Measurements from ENCODE around the gene NMD3. TPM values are rescaled to one million over a fixed set of nuclear protein-coding genes. Genes with fewer than 3 reads are reported as not detected.

NMD3 gene
- total and polyA plus RNA-seq, 2 of the 13 experiments (the other 11 are each of a cell fraction or from before 2014, with no cell fraction given), result 44.2 to 55.2 TPM

DNA sequence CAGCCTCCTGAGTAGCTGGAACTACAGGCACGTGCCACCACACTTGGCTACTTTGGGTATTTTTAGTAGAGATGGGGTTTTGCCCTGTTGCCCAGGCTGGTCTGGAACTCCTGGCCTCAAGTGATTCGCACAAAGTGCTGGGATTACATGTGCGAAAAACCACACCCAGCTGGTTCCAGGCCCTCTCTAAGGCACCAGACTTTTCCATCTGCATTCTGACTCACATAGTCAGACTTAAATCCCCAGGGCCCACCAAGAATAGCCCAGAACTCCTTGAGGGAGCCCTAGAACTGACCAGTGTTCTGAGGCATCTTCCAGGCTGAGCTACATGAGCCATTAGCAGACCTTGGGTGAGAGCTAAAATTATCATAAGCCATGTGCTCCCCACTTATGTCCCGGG, 68.1 kb downstream of the NMD3 start:
- Histone ChIP-seq H3K9ac (ENCODE audit: insufficient read depth, low read depth, low read length) (no peak overlapping the region), H4K20me1 (ENCODE audit: insufficient read depth, low read length) (no peaks in the 10 kb centered on the region), H3K79me2 (ENCODE audit: insufficient read depth, low read length) (no peaks in the 10 kb centered on the region), H3K27me3 (ENCODE audit: control insufficient read depth in 1 of 2, insufficient read depth in 2 of 2, low read length in 2 of 2) (no peaks in the 10 kb centered on the region), H3K36me3 (replicated peaks in 1 of 2; ENCODE audit: control insufficient read depth in 1 of 2, insufficient read depth in 2 of 2, low read length in 2 of 2) (no peaks in the 10 kb centered on the region), H3K4me1 (ENCODE audit: insufficient read depth, low read length) (no peaks in the 10 kb centered on the region), H2AFZ (ENCODE audit: low read length) (no peak overlapping the region), H3K4me2 (ENCODE audit: low read depth, low read length) (no peak overlapping the region), H3K4me3 (replicated peaks in 1 of 3; ENCODE audit: insufficient read depth in 1 of 3, low read depth in 2 of 3, low read length in 3 of 3) (no peak overlapping the region), H3K9me3 (ENCODE audit: low read length) (no peaks in the 10 kb centered on the region), H3K27ac (ENCODE audit: extremely low read length, insufficient read depth, low read length) (no peak overlapping the region)
- intact Hi-C loops (cut with micrococcal nuclease; ENCODE audit: unreplicated experiment), result no loop called here
- in situ Hi-C loops (cut with HindIII; ENCODE audit: extremely low pct_ligation_motif_present, low pct_unique_long_range_greater_than_20kb), result no loop called here
- POLR2A ChIA-PET, result no interaction called here
- BruUV-seq (replicated peaks), result no TSS peak
- CTCF ChIA-PET (ENCODE audit: low intra/inter-chr PET ratio, low total read pairs), result no interaction called here
- no peak for ATAC-seq
- TF ChIP-seq, protein P1, sequence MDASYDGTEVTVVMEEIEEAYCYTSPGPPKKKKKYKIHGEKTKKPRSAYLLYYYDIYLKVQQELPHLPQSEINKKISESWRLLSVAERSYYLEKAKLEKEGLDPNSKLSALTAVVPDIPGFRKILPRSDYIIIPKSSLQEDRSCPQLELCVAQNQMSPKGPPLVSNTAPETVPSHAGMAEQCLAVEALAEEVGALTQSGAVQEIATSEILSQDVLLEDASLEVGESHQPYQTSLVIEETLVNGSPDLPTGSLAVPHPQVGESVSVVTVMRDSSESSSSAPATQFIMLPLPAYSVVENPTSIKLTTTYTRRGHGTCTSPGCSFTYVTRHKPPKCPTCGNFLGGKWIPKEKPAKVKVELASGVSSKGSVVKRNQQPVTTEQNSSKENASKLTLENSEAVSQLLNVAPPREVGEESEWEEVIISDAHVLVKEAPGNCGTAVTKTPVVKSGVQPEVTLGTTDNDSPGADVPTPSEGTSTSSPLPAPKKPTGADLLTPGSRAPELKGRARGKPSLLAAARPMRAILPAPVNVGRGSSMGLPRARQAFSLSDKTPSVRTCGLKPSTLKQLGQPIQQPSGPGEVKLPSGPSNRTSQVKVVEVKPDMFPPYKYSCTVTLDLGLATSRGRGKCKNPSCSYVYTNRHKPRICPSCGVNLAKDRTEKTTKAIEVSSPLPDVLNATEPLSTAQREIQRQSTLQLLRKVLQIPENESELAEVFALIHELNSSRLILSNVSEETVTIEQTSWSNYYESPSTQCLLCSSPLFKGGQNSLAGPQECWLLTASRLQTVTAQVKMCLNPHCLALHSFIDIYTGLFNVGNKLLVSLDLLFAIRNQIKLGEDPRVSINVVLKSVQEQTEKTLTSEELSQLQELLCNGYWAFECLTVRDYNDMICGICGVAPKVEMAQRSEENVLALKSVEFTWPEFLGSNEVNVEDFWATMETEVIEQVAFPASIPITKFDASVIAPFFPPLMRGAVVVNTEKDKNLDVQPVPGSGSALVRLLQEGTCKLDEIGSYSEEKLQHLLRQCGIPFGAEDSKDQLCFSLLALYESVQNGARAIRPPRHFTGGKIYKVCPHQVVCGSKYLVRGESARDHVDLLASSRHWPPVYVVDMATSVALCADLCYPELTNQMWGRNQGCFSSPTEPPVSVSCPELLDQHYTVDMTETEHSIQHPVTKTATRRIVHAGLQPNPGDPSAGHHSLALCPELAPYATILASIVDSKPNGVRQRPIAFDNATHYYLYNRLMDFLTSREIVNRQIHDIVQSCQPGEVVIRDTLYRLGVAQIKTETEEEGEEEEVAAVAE (CRISPR knock-in tag; IDR thresholded peaks at IDR 0.05; ENCODE audit: borderline replicate concordance), result no peak
- TF ChIP-seq AKAP8 (CRISPR knock-in tag; IDR thresholded peaks at IDR 0.05) (no peak), MXD4 (CRISPR knock-in tag; IDR thresholded peaks at IDR 0.05) (no peak), ZNF335 (CRISPR knock-in tag; IDR thresholded peaks at IDR 0.05) (no peak), ZNF552 (CRISPR knock-in tag; IDR thresholded peaks at IDR 0.05; ENCODE audit: borderline replicate concordance) (no peak), ZNF530 (CRISPR knock-in tag; IDR thresholded peaks at IDR 0.05; ENCODE audit: low read depth) (no peak), SETDB1 (CRISPR knock-in tag; IDR thresholded peaks at IDR 0.05; ENCODE audit: borderline replicate concordance) (no peak), ZC3H13 (CRISPR knock-in tag; IDR thresholded peaks at IDR 0.05) (no peak), NAIF1 (CRISPR knock-in tag; IDR thresholded peaks at IDR 0.05; ENCODE audit: borderline replicate concordance) (no peak), HNF4A (CRISPR knock-in tag; IDR thresholded peaks at IDR 0.05) (no peak), ZNF251 (CRISPR knock-in tag; IDR thresholded peaks at IDR 0.05) (no peak)
- TF ChIP-seq, protein P2, sequence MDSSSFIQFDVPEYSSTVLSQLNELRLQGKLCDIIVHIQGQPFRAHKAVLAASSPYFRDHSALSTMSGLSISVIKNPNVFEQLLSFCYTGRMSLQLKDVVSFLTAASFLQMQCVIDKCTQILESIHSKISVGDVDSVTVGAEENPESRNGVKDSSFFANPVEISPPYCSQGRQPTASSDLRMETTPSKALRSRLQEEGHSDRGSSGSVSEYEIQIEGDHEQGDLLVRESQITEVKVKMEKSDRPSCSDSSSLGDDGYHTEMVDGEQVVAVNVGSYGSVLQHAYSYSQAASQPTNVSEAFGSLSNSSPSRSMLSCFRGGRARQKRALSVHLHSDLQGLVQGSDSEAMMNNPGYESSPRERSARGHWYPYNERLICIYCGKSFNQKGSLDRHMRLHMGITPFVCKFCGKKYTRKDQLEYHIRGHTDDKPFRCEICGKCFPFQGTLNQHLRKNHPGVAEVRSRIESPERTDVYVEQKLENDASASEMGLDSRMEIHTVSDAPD (CRISPR knock-in tag; IDR thresholded peaks at IDR 0.05), result no peak
- TF ChIP-seq, protein P3, sequence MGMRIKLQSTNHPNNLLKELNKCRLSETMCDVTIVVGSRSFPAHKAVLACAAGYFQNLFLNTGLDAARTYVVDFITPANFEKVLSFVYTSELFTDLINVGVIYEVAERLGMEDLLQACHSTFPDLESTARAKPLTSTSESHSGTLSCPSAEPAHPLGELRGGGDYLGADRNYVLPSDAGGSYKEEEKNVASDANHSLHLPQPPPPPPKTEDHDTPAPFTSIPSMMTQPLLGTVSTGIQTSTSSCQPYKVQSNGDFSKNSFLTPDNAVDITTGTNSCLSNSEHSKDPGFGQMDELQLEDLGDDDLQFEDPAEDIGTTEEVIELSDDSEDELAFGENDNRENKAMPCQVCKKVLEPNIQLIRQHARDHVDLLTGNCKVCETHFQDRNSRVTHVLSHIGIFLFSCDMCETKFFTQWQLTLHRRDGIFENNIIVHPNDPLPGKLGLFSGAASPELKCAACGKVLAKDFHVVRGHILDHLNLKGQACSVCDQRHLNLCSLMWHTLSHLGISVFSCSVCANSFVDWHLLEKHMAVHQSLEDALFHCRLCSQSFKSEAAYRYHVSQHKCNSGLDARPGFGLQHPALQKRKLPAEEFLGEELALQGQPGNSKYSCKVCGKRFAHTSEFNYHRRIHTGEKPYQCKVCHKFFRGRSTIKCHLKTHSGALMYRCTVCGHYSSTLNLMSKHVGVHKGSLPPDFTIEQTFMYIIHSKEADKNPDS (CRISPR knock-in tag; IDR thresholded peaks at IDR 0.05), result no peak
- whole genome bisulfite sequencing (ENCODE audit: low lambda C conversion rate), result 97% methylated on average over 4 of the region's 4 CpGs
- DNase-seq (ENCODE audit: low spot score), result no peak
- FAIRE-seq, result no peak
